Hematopoietic multipotent progenitor cell treated with erythropoietin and hydrocortisone succinate and interleukin-3 and kit ligand, for 4 days (in vitro differentiated cells): ENCODE results near the gene LIME1.

ENCODE experiments used
- DNase-seq: peaks from one replicate; pipeline ENCODE4 v3.0.0-alpha.2; 2015

Gene LIME1

DNA sequence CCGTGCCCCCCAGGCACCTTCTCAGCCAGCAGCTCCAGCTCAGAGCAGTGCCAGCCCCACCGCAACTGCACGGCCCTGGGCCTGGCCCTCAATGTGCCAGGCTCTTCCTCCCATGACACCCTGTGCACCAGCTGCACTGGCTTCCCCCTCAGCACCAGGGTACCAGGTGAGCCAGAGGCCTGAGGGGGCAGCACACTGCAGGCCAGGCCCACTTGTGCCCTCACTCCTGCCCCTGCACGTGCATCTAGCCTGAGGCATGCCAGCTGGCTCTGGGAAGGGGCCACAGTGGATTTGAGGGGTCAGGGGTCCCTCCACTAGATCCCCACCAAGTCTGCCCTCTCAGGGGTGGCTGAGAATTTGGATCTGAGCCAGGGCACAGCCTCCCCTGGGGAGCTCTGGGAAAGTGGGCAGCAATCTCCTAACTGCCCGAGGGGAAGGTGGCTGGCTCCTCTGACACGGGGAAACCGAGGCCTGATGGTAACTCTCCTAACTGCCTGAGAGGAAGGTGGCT is 39.1 kb upstream of the LIME1 start:
- no peak for DNase-seq

DNA sequence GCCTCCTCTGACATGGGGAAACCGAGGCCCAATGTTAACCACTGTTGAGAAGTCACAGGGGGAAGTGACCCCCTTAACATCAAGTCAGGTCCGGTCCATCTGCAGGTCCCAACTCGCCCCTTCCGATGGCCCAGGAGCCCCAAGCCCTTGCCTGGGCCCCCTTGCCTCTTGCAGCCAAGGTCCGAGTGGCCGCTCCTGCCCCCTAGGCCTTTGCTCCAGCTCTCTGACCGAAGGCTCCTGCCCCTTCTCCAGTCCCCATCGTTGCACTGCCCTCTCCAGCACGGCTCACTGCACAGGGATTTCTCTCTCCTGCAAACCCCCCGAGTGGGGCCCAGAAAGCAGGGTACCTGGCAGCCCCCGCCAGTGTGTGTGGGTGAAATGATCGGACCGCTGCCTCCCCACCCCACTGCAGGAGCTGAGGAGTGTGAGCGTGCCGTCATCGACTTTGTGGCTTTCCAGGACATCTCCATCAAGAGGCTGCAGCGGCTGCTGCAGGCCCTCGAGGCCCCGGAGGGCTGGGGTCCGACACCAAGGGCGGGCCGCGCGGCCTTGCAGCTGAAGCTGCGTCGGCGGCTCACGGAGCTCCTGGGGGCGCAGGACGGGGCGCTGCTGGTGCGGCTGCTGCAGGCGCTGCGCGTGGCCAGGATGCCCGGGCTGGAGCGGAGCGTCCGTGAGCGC is 38.5 kb upstream of the LIME1 start:
- no peak for DNase-seq

DNA sequence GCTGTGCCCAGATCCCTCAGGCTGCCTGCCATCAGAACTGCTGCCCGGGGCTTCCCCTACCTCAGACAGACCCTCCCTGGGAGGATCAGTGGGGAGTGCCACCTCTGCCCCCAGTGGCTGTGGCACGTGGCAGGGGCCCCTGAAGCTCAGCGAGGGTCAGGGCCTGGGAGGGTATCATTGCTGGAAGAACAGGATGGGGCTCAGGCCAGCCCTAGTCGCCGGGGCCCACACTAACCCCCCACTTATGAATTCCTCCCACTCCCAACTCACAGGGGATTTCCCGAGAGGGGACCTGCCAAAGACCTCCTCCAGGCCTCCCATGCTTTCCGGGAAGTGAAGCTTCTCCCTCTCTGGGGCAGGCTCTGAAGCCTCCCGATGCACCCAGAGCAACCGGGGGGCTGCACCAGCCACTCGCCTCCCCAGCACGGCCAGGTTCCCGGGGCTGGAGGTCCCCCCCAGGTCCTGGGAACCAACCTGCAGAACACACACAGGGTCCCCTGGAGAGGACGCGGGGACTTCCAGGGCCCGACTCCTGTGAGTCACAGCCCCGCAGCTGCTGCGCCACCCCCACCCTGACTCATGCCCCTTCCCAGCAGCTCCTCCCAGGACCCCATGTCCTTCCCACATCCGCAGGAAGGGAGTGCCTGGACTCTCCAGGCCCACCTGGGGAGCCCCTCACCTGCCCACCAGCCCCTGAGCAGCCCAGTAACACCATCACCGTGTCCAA is 37.6 kb upstream of the LIME1 start:
- DNase-seq = no peak

DNA sequence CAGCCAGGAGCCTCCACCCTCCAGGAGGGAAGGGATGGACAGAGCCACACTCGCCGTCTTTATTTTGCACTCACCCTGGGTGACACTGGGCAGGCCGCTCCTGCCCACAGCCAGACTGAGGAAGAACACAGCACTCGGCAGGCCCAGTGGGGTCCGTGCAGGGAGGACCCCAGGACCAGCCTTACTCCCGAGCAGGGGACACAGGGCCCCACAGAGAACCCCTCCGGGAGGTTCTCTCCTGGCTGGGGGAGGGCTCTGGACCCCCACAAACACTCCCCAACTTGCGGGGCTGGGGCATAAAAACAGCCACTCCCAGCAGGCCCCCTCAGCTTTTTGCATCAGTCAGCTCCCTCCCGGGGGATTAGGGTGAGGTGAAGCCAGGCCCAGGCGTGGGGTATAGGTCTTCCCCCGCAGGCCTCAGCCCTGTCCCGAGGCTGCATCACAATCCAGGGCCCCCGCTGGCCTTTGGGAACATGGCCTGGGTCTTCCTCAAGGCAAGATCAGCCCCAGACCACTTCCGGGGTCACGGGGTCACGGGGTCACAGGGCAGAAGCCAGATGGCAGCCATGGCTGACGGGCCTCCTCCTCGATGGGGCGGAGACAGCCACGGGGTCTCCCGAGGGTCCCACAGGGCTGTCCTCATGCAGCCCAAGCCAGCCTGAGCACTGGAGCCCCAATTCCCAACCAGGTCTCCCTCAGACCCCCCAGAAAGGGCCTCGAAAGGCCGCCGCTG is 36.8 kb upstream of the LIME1 start:
- DNase-seq = no peak

DNA sequence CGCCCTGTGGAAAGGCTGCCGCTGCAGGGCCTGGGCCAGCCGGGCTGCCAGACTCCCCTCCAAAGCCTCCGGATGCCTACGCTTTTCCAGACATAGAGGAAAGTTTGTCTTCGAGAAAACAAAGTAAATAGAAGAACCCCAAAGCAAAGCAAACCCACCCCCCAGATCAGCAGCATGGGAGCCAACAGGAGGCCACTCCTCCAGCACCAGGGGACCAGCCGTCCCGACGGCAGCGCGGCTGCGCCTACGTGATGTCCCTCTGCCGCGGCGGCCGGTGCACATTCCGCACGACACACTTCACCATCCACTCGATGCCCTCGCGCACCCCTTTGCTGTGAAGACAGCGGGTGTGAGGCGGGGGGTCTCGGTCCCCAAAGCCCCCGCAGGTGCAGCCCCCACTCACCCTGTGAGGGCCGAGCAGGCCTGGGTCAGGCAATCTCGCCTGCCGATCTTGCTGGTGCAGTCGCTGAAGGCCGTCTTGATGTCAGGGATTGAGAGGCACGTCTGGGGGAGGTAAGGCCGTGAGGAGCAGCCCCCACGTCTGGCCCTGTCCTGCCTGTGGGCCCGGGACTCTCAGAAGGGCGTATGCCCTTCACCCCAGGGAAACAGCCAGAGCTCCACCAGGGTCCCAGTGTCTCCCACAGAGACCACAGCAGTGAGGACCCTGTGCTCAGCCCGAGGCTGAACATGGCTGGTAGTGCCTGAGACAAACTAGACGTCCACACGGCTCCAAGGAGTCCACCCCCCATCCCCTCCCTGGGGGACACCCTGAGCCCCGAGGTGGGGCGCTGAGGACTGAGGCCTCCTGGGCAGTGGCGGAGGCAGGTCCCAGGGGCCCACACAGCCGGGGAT is 36.0 kb upstream of the LIME1 start:
- no peak for DNase-seq

DNA sequence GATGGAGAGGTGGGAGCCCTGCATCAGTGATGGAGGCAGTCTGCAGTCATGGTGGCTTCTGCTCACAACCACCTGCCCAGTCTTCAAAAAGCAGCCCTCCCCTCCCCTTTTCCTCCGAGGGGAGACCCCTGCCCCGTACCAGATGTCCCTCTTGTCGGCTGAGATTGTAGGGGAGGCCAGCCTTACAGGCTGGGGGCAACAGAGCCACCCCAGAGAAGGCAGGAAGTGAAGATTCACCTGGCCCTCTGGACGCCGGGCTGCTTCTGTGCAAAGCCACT is 35.5 kb upstream of the LIME1 start:
- no peak for DNase-seq

DNA sequence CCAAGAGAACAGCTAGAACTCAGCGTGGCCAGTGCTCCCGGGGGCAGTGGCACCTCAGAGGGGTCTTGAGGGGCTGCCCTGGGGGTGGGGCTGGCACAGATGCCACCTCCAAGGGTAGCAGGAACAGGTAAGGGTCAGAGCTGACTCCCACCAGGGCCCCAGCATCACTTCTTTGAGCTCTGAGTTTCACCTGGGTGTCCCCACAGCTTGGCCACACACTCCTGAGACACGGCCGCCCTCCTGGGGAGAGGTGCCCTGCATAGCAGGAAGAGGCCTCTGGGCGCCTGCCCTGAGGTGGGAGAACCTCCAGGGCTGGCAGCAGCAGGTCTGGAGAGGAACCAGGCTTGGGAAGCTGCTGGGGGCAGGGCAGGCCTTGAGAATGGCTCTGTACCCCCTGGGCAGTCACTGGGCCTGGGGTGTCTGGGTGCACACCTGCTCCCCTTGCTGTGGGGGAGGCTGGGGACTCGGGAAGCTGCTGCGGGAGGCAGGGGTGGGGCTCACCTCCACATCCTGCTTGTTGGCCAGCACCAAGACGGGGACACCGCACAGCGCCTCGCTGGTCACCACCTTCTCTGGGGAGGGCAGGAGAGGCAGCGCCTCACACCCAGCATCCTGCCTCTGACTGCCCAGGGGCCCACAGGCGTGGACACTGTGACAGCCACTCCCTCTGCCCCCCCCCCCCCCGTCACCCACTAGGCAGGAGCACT is 35.0 kb upstream of the LIME1 start:
- DNase-seq = no peak

DNA sequence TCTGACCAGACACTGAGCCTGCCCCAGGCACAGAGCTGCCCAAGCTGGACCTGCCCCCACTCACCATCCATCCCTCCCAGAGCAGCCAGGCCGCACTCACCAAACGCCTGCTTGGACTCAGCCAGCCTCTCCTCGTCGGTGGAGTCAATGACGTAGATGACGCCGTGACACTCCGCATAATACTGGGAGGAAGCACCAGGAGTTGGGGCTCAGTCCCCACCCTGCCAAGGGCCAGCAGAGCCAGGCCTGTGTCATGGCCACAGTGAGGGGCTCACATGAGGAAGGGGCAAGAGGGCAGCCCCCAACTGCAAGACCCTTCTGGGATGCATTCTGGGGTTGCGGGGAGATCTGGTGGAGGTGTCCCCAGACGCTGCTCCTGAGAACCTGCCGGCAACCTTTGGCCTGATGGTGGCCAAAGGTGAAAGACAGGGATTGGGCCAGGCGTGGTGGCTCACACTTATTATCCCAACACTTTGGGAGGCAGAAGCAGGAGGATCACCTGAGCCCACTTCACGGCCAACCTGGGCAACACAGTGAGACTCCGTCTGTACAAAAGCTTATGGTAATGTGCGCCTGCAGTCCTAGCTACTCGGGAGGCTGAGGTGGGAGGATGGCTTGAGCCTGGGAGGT is 34.3 kb upstream of the LIME1 start:
- DNase-seq = no peak

DNA sequence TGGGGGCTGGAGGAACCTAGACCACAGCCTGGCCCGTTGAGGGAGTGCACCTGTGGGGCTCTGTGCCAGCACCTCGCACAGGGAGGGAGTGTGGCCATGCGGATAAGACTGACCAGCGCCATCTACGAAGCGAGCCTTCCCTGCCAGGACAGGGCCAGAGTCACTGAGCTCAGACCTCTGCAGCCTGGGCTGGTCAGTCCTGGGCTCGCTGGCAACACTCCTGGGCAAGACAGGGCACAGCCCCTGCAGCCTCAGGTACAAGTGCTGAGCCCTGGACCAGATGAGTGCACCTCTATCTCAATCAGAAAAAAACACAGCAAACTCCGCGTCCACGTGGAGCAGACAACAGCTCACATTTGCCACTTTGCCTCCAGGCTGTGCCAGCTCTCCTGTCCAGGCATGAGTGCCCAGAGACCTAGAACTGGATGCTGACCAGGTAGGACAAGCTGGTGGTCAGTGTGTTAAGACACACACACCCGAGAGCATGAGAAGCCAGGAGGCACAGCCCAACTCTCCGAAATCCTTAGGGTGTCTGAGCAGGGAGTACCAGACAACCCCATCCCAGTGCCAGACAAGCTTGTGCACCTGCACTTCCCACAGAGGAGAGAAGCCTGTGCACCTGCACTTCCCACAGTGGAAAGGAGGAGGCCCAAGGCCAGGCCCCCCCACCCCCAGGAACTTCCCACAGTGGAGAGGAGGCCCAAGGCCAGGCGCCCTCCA is 33.6 kb upstream of the LIME1 start:
- no peak for DNase-seq

DNA sequence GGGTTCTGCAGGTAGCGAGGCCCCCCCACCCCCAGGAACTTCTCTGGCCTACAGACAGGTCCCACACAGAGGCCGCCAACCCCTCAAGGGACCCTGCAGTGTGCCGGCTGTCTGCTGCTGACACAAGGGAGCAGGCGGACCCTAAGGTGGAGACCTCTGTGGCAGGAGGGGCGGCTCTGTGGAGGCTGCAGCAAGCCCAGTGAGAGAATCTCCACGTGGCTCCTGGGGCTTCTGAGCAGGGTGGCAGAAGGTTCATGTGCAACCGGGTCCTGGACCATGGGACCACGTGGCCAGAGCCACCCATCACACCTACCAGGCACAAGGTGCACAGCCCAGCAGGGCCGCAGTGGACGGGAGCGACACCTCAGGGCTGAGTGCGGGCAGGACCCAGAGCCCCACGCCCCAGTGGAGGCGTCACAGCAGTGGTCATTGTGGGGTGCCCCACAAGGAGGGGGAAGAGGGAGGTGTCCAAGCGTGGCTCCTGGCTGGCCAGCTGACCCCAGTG is 32.9 kb upstream of the LIME1 start:
- DNase-seq = no peak

DNA sequence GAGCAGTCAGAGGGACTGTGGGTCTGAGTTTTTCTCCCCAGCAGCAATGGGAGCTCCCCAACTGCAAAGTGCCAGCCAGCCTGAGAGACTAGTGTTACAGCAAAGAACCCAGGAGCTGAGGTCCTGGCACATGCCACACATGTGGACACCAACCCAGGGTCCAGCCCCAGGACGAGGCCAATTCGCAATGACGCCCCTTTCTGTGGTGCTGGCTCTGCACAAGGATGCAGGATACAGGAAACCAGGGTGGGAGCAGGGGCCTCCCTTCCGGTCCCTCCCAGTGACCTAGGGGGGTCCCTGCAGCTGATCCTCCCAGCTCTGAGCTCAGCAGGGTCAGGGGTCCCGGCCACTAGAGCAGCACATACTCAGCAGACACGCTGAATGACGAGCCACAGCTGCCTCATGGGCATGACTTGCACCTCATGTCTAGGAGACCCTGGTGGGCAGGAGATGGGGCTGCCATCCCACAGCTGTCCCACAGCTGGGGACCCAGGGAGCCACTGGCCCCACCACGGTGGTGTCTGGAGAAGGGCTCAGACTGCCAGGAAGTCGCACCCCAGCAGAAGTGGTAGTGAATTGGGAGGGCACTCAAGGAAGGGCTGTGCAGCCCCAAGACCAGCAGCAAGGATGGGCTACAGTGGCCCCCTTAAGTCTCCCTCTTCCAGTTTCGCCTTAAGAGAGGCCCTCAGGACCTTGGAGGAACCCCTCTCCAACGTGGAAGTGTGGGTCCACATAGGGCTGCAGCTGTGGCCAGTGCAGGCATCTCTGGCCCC is 32.3 kb upstream of the LIME1 start:
- DNase-seq = no peak

DNA sequence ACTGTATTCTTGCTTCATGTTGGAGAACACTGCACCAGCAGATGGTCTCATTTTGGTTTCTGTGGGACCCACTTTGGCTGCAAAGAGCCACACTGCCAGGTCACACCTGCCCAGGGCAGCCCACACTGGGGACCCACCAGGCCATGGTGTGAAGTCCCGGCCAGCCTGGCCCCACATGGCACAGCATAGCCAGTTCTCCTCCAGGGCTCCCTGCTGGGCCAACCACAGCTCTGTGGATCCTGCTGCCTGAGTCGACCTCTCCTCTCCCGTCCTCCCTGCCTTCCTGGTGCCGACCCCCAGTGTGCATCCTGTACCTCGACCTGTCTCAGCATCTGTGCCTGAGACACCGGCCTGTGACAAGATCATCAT is 31.7 kb upstream of the LIME1 start:
- DNase-seq = no peak

DNA sequence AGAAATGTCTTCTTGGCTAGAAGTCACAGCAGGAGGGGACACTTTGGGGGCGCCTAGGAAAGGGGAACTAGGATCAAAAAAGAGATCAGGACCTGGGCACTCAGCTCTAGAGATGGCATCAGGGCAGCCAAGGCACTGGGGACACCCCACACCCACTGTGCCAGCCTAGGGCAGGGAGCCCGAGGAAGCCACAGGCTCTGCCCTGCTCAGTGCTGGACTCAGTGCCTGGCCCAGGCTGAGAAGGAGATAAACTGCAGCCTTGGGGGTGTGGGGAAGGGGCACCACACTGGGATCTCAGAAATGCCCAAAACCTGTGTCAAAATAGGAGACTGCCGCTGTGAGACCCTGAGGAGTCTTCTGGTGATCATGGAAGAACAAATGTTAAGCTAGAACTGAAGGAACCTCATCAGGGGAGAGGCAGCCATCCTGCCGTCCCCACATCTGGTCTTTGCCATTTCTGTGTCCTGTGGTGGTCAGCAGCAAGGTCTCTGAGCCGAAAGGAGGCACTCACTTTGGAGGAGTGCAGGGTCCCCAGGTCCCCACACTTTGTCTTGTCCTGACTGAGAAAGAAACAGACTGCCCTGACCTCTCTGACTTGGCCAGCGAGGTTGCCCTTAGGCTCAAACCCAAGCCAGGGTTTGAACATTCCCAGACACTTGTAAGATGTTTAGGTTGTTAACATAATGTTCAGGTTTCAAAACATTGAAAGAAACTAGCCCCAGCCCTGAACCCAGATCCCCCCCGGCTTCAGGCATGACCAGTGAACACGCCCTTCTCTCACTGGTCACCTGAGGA is 31.0 kb upstream of the LIME1 start:
- DNase-seq = no peak

DNA sequence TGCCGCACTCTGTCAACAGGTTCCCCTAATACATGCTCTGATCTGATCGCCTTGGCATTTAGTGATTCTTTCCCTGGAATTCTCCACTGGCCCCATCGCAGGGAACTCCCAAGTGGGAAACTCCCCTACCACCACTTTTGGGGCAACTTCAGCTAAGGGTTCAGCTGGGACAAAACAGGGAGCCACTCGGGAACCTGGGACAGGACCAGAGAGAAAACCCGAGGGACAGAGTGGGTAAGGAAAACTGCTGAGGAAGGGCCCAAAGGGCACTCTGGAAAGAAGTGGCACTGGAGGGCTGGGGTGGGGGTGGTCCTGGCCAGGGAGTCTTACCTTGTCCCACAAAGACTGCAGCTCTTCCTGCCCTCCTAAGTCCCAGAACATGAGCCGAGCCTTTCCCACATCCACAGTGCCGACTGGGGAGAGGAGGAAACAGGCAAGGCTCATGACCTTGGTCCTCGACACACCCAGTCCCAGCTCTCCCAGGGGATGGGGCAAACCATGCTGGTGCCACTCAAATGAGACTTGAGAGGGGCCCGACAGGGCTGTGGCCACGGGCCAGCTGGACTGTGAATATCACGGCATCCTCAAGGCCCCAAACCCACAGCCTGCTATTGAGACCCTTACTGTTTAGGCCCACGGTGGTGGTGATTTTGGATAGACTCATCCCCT is 30.3 kb upstream of the LIME1 start:
- no peak for DNase-seq

DNA sequence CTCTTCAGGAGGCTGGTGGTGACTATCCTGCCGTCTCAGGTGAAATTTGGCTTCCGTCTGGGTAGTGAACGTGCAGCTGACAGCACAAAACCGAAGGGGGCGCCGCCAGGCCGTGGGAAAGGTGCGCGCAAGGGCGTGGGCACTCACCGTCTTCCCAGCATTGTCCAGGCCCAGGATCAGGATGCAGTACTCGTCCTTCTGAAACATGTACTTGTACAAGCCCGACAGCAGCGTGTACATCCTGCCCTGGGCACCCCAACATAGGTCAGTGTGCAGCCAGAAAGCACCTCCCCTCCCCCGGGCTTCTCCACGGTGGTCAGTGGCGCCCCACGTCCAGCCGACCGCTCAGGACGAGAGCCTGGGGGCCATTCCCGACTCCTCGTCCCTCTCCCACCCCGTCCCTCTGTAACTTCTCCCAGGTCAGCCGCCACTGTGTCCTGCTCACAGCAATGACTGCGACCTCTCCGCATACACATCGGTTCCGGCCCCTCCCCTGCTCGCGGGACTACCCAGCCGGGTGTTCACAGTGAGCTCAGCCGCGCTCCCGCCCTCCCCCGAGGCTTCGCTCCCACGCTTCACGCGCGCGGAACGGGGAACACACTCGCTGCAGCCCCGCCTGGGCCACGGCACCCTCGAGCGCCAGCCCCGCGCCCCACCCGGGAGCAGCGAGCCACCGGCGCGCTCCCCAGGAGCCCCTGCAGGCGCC is 29.5 kb upstream of the LIME1 start:
- peak; percentile 69 for DNase-seq

DNA sequence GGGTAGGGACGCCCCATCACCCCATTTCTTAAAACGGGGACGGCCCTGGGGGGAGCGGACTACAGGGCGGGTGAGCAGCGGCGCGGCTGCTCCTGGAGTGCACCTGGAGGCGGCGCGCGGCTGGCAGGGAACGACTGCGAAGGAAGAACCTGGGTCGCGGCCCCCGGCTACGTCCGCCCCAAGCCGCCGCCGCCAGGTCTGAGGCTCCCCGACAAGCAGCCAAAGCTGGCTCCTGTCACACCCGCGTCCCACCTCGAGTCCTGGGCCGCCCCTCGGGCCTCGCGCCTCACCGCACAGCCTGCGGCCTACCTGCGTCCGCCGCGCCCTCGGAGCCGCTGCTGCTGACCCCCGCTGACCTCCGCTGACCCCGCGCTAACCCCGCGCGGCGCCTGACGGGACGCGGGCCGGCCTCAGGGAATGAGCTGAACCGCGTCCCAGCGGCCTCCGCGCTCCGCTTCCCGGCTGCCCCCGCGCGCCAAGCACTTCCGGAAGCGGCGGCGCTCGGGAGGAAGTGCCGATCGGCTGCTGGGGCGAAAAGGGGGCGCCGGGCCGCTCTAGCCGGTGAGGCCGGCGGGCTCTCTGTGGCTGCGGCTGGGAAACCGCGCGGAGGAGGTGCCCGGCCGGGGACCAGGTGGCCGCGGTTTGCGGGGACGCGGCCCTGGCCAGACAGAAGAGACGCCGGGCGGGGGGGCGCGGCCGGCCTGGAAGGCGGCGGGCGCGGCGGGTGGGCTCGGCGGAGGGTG is 28.7 kb upstream of the LIME1 start, which contains the start of the genes ARFRP1 and ZGPAT:
Gene ARFRP1, minus strand, starts transcription at position 419 of the 743 bp plus-strand sequence. CDS start 885 bp downstream, outside the sequence.
Gene ZGPAT, plus strand, starts transcription at position 482 of the 743 bp plus-strand sequence. CDS start 542 bp downstream, outside the sequence.
- peak; percentile 96 for DNase-seq
